HG03095 (cell line): ENCODE measurements around the gene ART1.
"Not testable (repeated sequence)": the region's sequence is repeated elsewhere in the genome, so short reads cannot be mapped to it uniquely, and the experiment has no call there.

ENCODE experiments used
- ATAC-seq: cut with Tn5 transposase; IDR thresholded peaks from one replicate; pipeline ENCODE4 v1.9.1; 2021; ENCODE audit warnings: moderate library complexity; ENCODE audit not compliant: unreplicated experiment

Gene ART1, protein sequence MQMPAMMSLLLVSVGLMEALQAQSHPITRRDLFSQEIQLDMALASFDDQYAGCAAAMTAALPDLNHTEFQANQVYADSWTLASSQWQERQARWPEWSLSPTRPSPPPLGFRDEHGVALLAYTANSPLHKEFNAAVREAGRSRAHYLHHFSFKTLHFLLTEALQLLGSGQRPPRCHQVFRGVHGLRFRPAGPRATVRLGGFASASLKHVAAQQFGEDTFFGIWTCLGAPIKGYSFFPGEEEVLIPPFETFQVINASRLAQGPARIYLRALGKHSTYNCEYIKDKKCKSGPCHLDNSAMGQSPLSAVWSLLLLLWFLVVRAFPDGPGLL

DNA sequence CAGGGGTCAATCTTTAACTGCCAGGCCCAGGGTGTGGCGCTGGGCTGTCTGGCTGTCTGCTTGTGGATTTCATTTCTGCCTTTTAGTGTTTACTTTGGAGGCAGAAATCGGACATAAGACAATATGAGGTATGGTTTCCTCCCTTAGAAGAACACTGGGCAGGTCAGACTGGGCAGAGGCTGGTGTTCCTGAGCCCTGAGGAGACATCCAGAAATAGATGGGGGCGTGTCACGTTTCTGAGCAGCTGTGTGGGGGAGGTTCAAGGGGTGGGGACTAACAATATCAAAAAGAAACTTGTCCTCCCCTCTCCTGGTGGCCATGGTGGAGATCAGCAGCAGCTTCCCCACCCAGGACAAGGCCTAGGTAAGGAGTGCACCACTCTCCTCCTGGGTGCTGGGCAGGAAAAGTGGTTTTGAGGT is at the start of gene ART1:
TSS of gene ART1 (plus strand) at position 312 of the 419 bp plus-strand sequence. CDS start 14,086 bp downstream, outside the sequence.
- no peak for ATAC-seq

DNA sequence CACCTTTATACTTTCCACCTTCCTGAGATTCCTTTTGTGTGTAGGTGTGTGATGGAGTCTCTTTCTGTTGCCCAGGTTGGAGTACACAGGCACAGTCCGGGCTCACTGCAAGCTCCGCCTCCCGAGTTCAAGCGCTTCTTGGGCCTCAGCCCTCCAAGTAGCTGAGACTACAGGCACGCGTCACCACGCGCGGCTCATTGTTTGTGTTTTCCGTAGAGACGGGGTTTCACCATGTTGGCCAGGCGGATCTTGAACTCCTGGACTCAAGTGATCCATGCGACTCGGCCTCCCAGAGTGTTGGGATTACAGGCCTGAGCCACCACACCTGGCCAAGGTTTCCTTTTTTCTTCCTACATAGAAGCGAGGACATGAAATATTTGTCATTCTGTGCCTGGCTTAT is 47.2 kb upstream of the ART1 start:
- ATAC-seq, result not testable (repeated sequence)

DNA sequence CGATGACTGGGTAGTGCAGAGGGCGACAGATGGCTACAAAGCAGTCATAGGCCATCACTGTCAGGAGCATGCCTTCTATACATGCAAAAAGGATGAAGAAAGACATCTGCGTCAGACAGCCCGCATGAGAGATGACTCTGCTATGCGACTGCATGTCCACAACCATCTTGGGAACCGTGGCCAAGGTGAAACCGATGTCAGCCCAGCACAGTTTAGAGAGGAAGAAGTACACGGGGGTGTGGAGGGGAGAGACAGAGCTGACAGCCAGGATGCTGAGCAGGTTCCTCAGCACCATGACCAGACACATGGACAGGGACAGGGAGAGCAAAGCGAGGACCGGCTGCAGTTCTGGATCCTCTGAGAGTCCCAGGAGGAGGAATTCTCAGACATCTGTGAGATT is 44.7 kb upstream of the ART1 start:
- not testable (repeated sequence) for ATAC-seq

DNA sequence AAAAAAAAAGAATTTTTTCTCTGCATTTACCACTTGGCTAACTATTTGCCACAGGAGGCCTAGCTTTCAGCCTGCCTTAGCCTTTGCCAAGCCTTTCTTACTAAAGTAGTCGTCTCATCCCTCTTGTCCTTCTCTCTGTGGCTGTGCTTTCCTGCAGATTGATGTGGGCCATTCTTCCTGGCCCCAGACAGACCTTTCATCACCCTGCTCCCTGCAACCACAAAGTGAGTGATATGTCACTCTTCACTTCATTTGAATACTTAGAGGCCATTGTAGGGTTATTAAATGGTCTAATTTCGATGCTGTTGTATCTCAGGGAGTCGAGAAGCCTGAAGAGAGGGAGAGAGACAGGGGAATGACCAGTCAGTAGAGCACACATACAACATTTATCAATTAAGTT is 40.8 kb upstream of the ART1 start:
- no peak for ATAC-seq

DNA sequence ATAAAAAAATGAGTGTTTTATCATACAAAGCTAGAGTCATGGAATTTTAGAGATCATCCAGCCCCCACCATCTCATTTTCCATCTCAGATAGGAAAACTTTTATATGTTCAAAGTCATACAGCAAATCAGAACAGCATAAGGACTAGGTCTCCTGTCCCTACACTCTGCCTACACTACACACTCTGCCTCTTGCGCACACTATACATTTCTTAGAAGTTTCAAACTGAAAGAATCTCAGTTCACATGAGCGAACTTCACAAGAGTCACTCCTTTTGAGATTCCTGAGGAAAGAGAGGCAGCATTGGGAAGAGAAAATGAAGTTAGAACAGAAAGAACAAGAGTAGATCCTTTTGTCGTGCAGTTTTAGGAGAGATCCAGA is 39.7 kb upstream of the ART1 start:
- no peak for ATAC-seq

DNA sequence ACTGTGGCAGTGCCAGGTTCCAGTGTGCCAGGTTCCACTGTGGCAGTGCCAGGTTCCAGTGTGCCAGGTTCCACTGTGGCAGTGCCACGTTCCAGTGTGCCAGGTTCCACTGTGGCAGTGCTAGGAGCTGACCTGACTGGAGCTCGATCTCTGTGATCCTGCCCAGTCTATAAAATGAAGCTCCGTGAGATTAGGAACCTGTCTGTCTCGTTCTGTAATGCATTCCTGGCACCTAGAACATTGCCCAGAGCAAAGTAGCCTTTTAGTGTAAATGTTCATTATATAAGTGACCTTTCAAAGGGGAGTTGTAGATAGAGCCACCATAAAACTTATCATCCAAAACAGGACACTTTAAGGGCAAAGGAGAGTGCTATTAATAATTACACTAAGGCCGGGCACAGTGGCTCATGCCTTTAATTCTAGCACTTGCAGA is 39.1 kb upstream of the ART1 start:
- no peak for ATAC-seq

DNA sequence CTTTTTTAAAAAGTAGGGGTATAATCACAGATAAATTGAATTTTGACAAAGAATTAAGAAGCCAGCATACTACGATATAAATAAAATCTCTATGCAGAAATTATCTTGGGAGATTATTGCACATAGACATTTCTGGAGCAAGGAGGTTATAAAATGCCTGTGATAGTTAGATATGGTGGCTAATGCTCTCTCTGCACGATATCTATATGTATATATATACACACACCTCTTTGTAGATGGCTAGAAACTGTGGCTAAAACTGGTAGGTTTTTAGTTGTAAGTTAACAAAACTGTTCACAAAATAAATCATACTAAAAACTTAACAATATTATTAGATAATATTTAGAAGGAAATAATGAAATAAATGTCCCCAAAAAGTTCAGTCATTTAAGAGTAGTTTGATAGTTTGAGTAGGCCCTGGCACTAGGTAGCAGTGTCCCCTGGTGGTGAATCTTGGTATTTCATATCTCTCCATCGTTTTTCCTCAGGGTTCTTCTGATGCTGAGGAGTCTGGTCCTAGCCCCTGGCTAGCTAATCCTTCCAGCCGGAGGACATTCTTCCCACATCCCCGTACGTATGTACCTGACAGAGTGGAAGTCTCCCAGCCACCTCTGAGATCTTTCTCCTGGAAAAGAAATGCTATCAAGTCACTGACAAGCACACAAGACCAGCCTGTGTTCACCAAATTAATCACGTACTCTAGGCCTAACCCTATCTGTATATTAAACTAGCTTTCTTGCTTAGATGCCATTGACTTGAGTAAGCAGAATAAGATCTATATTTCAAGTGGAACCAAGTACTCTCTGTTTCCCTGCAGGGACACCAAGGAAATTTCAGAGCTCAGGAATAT is 35.3 kb upstream of the ART1 start:
- no peak for ATAC-seq

DNA sequence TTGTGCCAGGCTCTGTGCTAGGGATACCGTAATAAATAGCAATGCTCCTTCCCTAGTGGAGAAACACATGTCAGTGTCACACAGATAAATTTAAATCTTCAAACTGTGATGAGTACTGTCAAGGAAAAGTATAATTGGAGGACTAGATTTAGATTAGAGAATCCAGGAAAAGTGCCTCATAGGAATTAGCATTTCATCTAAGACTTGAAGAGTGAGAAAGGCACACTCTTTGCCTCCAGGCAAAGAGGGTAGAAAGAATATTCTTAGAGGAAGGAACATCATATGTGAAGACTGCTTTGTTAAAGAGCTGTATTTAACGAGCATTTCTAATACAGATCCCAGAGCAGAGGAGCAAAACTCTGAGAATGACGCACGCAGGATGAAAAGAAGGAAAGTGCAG is 34.1 kb upstream of the ART1 start:
- ATAC-seq, result no peak

DNA sequence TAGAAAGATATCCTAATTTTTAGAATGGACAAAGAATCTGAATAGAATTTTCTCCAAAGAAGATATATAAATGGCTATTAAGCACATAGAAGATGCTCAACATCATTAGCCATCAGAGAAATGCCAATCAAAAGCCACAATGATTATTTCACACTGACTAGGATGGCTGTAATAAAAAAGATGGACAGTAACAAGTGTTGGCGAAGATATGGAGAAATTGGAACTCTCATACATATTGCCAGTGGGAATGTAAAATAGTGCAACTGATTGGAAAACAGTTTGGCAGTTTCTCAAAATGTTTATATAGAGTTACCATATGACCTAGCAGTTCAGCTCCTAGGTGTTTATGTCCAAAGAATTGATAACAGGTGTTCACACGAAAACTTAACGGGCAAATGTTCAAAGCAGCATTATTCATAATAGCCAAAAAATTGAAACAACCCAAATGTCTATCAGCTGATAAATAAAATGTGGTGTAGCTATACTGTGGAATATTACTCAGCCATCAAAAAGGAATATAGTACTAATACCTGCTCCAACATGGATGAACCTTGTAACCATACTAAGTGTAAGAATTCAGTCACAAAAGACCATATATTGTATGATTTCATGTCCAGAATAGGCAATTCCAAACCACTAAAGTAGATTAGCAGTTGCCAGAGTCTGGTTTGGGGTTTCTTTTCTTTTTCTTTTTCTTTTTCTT is 32.8 kb upstream of the ART1 start:
- ATAC-seq, result no peak

DNA sequence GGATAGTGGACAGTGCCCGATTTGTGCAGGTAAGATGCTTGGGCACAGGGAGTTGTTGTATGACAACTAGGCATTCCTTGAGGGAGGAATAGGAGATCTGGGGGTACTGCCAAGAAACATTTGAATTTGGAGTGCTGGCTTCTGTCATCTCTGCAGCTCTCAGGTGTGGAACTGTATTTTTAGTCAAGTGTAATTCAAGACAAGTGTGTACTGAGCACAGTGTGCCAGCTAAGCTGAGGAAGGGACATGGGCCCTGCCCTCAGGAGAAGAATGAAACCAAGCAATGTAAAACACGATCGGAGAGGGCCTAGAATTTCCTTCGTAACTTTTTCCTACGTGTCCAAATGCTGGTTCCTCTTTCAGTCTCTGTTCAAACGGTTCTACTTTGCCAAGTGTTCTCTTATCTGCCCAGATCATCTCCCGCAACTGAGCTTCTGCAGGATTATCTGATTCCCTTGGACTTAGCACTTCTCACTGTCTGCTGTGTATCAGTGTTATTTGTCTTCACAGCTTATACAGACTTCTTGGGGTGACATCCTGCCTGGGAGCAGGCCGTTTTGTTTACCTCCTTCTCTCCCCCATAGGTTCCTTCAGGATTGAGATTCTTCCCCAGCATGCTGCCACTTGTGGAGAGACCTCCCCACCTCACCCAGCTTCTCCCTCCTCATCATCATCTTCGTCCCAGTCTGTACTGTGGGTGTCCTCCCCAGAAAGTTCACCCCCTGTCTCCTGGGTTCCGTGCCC is 30.8 kb upstream of the ART1 start:
- ATAC-seq, result no peak

DNA sequence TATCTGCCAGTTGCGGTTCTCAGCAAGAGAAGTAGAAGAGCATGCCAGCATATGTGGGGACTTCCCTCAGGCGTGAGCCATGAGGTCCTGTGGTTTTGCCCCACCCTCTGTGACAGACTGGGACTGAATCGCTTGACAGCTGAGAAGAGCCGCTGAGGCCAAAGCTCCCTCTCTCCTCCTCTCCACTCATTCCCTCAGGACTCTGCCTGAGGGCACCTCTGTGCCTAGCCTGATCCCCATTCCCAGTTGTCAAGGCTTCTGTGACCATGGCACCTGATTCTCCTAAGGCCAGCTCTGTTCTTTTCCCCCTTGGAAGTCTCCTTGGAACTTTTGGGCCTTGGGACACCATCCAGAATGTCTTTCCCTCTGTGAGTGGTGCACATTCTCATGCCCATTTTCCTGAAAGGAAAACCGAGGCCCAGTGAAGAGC is 30.2 kb upstream of the ART1 start:
- no peak for ATAC-seq

DNA sequence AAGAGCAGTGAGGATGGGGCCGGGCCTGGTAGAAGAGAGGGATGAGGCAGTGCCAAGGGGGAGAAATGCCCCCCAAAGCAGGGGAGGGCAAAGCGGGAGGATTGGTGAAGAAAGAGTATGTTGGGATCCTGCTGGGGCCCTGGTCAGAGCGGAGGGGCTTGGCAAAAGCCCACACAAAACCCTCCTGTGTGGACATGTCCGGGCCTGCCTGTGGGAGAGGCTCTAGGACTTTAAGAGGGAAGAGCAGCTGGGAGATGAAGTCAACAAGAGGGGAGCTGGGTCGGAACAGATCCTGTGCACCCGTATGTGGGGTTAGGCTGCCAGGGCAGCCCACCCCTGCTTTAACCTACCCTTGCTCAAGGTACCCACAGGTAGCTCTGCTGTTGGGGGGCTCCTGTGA is 28.9 kb upstream of the ART1 start:
- no peak for ATAC-seq

DNA sequence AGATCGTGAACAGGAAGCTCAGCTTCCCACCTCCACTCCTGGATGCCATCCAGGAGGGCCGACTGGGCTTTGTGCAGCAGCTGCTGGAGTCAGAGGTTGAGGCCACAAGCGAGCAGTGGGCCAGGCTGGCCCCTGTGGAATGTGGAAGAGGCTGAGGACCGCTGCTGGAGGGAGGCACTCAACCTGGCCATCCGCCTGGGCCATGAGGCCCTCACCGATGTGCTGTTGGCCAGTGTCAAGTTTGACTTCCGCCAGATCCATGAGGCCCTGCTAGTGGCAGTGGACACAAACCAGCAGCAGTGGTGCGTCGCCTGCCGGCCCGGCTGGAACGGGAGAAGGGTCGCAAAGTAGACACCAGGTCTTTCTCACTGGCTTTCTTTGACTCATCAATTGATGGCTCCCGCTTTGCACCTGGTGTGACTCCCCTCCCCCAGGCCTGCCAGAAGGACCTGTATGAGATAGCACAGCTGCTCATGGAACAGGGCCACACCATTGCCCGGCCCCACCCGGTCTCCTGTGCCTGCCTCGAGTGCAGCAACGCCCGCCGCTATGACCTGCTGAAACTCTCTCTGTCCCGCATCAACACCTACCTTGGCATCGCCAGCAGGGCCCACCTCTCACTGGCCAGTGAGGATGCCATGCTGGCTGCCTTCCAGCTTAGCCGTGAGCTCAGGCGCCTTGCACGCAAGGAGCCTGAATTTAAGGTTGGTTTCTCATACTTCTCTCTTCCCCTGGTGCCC is 28.0 kb upstream of the ART1 start:
- no peak for ATAC-seq

DNA sequence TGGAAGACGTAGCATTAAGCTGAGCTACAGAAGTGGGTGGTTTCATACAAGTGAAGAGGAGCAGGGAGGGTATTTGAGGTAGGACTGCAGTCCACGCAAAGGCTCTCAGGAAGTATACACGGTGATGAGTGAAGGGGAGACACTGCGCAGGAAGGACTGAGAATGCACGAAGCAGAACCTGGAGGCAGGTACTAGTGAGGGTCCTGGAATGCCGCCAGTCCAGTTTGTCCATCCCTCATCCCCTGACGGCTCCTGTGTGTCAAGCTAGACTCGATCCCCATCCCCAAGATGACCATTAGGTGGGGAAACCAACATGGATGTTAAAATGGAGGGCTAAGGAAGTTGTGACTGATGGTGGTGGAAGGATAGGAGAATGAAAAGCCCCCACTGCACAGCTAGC is 26.9 kb upstream of the ART1 start:
- ATAC-seq, result no peak

DNA sequence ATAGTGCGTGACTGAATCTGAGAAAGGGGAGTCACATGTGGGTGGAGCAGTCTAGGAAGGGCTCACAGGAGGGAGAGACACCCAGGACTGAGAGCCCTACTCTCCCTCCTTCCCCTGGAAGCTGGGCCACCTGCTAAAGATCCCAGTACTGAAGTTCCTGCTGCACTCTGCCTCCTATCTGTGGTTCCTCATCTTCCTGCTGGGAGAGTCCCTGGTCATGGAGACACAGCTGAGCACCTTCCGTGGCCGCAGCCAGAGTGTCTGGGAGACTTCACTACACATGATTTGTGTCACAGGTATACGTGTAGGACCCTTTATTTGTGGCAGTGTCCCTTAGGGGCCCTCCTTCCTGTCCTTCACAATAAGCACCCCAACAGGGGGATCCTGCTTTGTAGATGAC is 22.4 kb upstream of the ART1 start:
- no peak for ATAC-seq

DNA sequence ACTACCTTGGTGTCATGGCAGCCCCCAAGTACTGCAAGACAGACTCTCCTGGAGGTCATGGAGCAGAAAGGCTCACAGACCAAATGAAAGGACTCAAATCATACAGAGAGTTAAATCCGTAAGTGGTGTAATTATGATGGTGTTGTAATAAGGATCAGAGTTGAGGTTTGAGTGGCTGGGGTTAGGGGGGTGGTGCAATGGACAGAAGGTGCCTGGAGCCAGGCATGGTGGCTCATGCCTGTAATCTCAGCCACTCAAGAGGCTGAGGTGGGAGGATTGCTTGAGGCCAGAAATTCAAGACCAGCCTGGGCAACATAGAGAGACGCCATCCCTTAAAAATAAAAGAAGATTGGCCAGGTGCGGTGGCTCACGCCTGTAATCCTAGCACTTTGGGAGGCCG is 21.8 kb upstream of the ART1 start:
- no peak for ATAC-seq

DNA sequence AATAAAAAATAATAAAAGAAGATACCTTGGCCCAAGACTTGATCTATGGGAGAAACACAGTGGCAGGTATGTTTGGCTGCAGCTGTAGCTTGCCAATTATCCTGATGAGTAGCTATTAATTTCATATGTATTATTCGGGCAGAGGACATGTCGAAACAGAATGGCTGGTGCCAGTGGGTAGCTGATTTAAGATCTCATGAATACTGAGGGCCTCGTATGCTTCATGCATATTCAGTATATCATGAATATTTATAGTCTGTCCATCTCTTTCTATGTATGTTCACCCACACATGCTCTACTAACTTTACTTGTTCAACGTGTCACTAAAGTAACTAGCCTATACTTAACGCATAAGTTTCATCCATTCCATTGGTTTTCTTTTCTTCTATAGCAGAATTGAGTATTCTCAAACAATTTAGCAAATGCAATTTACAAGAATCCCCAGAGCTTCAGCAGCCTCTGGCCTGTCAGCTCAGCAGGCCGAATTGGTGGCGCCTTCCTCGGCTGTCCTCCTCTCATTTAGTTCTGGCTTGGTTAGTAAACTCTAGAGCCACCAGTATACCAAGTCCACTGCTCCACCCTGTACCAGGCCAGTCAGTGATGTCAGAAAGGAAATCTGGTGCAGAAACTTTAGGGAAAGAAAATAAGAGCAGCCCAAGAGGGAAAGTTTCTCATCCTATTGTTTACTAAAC is 21.0 kb upstream of the ART1 start:
- ATAC-seq, result no peak

DNA sequence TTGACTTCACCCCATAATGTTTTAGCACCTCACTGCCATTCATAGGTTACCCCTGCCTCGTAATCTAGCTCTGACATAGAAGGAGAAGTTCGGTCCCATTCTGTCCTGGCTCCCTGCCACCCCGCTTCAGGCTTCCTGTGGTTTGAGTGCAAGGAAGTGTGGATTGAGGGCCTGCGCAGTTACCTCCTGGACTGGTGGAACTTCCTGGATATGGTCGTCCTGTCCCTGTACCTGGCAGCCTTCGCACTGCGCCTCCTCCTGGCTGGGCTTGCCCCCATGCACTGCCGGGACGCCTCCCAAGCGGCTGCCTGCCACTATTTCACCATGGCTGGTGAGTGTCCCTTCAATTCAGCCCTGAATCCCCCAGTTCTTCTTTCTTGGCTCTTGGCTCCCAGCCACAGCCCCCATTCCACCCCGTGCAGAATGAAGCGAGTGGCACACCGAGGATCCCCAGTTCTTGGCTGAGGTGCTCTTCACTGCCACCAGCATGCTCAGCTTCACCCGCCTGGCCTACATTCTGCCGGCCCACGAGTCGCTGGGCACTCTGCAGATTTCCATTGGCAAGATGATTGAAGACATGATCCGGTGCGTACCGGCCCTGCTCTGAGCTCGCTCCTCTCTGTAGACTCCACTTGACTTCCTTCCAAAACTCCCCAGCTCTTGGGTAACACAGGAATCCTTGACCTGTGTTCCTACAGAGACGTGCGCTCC is 18.5 kb upstream of the ART1 start:
- ATAC-seq, result no peak

DNA sequence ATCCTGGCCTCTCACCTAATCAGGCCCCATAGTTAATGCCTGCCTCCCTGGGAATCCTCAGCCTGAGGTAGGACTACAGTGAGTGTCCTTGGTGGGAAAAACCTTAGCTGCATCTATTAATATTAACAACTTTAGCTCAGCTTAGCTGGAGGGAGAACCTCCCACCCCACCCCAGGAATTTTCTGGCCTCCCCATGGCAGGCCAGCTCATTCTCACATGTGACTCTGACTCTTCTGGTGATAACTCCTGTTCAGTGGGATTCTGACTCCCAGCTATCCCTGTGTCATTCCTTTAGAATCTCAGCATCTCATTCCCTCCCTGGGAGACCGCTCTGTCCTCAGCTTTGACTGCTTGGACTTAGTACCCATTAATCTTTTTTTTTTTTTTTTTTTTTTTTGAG is 17.6 kb upstream of the ART1 start:
- ATAC-seq, result no peak
